ENCODE results near the gene SLC16A4.
"Not testable (repeated sequence)": the region's sequence is repeated elsewhere in the genome, so short reads cannot be mapped to it uniquely, and the experiment has no call there.

Gene SLC16A4

GRCh38 chr1:110407260-110408210 is 16.7 kb upstream of the SLC16A4 start, which contains the start of gene LAMTOR5:
LAMTOR5 (minus strand) TSS chr1:110407694; CDS start chr1:110407620, 74 bp downstream.
- DNase-seq = peak; percentile 91

- DNase-seq = not testable (repeated sequence)
These were observed 15.6 kb upstream of the SLC16A4 start for GRCh38 chr1:110406407-110406806.

- DNase-seq = no peak
These were observed 13.6 kb upstream of the SLC16A4 start for GRCh38 chr1:110404401-110404800.

GRCh38 chr1:110403805-110404204 is 13.0 kb upstream of the SLC16A4 start:
- no peak for DNase-seq

GRCh38 chr1:110396259-110396958 is 5.6 kb upstream of the SLC16A4 start:
- not testable (repeated sequence) for DNase-seq

GRCh38 chr1:110394493-110394820 is 3.6 kb upstream of the SLC16A4 start:
- DNase-seq = no peak

- no peak for DNase-seq
These were observed 3.1 kb upstream of the SLC16A4 start for GRCh38 chr1:110393691-110394492.

- DNase-seq = no peak
These were observed 2.5 kb upstream of the SLC16A4 start for GRCh38 chr1:110393286-110393685.

- DNase-seq = no peak
These were observed 730 bp downstream of the SLC16A4 start for GRCh38 chr1:110390096-110390495.

GRCh38 chr1:110387048-110387754 is 3.6 kb downstream of the SLC16A4 start:
- DNase-seq = no peak

- no peak for DNase-seq
These were observed 5.5 kb downstream of the SLC16A4 start for GRCh38 chr1:110385369-110385768.

- peak; percentile 76 for DNase-seq
These were observed 6.1 kb downstream of the SLC16A4 start for GRCh38 chr1:110384581-110385321.

GRCh38 chr1:110383251-110383990 is 7.4 kb downstream of the SLC16A4 start:
- DNase-seq = no peak

GRCh38 chr1:110380672-110381283 is 10.0 kb downstream of the SLC16A4 start:
- no peak for DNase-seq

GRCh38 chr1:110375490-110375889 is 15.3 kb downstream of the SLC16A4 start:
- no peak for DNase-seq

- DNase-seq = no peak
These were observed 20.0 kb downstream of the SLC16A4 start for GRCh38 chr1:110370827-110371226.

- no peak for DNase-seq
These were observed 26.6 kb downstream of the SLC16A4 start for GRCh38 chr1:110364221-110364620.

- no peak for DNase-seq
These were observed 29.0 kb downstream of the SLC16A4 start for GRCh38 chr1:110361856-110362255.

GRCh38 chr1:110360431-110360830 is 30.4 kb downstream of the SLC16A4 start:
- DNase-seq = no peak

GRCh38 chr1:110356379-110356778 is 34.4 kb downstream of the SLC16A4 start:
- no peak for DNase-seq

- no peak for DNase-seq
These were observed 35.5 kb downstream of the SLC16A4 start for GRCh38 chr1:110355321-110355720.
